HG02623 (cell line): Measurements from ENCODE around the gene APBB3.

Experiments used
- ATAC-seq: cut with Tn5 transposase; IDR thresholded peaks from one replicate; pipeline ENCODE4 v1.9.1; 2021; ENCODE audit warnings: moderate library complexity; ENCODE audit not compliant: unreplicated experiment

The APBB3 gene

DNA sequence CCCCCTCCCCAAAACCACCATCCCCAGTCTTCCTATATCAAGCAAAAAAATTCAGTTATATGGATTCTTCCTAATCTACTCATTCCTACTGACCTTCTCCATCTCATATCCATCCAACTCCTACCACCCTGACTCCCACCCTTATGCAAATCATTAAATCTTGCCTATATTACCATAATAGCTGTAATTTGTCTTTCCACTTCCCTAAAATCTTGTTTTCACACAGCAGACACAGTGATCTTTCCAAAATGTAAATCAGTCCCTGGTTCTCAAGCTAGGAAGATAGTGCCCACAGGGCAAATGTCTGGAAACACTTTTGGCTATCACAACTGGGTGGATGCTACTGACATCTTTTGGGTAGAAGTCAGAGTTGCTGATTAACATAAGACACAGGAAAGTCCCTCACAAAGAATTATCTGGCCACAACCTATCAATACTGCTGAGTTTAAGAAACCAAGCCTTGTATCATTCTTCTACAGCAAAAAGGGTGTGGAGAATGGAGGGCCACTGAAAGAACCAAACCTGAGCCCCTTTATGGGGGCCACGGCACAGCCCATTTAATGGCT lies 8.6 kb downstream of the APBB3 start:
- ATAC-seq: no peak

DNA sequence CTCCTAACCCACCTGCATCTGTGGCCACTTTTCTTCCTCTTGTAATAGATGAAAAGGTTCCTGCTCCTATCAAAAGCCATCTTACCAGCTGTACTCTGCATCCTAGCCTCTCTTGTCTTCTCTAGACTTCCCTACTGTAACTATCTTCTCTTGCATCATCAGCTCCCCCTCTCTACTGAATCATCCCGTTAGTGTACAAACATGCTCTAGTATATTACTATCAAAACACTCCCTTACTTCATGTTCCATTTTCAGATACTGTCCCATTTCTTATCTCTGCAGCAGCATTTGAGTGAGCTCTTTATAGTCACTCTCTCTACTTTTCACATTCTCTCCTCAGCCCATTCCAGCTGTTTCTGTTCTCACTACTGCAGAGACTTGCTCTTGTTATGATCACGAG lies 9.9 kb downstream of the APBB3 start:
- no peak for ATAC-seq

DNA sequence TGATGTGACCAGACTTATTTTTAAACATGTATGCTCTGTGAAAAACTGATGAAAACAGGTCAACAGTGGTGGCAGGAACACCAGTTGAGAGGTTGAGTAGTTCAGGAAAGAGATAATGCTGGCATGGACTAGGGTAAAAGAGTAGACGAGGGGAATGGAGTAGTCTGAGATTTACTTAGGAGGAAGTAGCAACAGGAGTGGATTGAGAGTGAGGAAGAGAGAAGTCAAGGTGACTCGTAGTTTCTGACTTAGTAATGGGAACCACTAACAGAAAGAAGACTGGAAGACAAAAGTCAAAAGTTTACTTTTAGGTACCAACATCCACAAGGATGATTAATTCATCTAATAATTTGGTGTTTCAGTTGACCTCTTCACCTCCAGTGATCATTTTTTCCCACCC lies 10.7 kb downstream of the APBB3 start:
- no peak for ATAC-seq

DNA sequence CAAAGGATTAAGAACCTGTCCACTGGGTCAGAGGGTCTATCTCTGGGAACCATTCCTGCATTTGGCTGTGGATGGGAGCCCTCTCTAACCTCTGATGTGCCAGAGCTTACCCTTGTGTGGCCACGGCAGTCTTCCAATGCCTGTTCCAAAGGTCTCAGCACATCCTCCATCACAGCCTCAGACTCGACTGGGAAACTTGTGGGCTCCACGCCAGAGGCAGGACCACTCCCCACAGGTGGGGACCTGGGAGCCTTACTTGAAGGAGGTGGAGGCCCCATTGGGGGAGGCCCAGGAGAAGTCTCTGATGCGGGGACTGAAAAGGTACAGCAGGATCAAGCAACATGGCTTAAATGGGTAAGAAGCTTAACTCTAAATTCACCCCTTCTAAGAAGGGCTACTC lies 12.5 kb downstream of the APBB3 start:
- ATAC-seq: no peak

DNA sequence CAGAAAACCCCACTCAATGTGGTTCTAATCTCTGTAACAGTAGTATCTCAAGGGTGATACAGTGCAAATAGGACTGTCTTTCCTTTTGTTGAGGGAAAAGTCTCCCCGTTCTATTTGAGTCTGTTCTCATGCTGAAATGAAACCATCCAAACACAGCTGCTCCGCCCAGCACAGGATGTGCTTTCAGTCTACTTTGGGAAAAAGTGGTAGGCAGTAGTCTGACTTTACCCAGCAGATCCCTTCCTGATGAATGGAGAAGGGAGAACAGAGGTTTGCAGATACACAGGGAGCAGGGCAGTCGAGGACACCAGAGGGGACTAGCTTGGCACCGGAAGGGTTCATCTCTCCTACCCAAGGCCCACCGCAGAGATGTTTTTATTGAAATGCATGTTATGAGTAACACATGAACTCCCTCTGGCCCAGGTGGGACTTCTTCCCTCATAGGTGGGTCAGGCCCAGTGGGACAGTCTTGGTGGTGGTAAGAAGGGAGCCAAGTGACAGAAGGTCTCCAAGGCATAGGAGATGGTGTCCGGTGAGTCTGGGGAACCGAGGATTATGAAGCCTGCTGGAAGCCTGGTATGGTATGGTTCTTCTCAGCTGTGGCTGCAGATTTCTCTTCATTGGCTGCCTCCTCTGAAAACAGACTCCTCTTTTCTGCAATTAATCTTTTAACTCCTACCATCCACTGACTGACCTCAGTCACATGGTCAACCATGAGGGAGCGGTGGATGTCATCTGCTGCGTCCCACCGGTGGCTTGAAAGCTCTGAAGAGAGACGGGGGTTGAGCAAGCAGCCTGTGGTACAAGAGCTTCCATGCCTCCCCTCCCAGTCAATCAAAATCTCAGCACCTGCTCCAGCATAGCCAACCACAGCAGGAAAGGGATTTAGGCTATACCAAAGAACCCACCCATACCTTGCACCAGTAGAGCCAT lies 14.0 kb downstream of the APBB3 start:
- no peak for ATAC-seq

DNA sequence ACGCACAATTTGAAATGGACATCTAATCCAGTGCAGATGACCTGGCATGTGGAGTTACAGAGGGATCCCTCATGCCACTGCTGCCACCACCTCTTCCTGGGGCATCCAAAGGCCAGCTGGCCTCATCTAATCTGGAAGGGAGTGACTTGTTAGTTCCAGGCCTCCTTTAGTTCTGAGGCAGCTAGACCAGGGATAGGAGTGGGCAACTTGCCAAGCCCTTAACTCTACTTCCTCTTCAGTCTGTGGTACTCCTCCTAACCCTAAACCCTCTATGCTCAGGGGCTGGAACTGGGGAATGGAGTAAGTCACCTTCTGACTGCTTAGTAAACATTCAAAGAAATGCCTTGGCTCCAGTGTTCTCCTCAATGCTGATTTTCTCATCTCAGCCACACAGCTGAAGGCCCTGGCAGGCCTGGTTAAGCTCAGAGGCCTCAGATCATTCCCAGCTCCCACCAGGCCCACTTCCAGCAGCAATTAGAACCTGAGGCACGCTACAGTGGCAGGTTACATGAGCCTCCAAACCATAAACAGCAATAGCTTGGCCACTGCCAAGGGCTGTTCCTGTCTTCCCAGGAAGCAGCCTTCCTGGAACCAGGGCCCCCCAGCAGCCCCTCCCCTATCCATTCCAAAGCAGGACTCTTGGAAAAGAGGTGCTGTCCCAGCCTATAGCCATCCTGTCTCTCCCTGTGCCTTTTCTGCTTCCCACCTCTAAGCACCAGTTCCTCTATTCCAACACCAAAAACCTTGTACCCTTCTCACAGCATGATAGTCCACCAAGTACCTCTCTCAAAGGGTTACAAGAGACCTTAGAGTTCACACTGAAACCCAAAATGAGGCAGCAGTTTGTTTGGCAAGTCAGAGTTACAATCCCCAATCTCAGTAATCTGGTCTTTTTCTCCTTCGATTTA lies 14.9 kb downstream of the APBB3 start:
- no peak for ATAC-seq

DNA sequence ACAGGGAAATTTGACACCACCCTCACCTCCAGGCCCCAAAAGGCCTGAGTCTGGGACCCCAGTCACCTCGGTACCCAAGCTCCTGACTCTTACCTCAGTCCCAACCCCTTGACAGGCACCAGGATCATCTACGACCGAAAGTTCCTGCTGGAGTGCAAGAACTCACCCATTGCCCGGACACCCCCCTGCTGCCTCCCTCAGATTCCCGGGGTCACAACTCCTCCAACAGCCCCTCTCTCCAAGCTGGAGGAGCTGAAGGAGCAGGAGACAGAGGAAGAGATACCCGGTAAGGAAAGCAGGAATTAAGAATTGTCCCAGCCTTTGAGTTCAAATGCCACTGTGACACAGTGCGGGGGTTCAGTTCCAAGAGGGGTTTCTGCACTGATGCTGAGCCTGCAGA lies 15.6 kb downstream of the APBB3 start:
- ATAC-seq: no peak

DNA sequence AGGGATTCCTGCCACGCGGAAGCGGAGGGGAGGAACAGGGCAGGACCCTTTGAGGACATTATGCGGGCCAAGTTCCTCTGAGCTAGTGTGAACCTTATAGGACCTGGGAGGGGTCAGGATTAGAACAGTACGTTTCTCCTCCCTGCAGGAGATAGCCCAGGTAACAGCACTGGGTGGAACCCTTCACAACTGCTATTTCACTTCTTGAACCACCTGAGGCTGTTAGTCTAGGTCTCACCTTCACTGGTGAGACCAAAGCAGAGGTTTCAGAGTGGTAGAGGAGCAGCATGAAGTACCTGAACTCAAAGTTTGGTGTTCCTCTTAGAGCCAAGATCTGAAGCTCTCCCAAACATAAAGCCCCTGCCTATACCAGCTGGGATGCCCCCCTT lies 16.1 kb downstream of the APBB3 start:
- no peak for ATAC-seq

DNA sequence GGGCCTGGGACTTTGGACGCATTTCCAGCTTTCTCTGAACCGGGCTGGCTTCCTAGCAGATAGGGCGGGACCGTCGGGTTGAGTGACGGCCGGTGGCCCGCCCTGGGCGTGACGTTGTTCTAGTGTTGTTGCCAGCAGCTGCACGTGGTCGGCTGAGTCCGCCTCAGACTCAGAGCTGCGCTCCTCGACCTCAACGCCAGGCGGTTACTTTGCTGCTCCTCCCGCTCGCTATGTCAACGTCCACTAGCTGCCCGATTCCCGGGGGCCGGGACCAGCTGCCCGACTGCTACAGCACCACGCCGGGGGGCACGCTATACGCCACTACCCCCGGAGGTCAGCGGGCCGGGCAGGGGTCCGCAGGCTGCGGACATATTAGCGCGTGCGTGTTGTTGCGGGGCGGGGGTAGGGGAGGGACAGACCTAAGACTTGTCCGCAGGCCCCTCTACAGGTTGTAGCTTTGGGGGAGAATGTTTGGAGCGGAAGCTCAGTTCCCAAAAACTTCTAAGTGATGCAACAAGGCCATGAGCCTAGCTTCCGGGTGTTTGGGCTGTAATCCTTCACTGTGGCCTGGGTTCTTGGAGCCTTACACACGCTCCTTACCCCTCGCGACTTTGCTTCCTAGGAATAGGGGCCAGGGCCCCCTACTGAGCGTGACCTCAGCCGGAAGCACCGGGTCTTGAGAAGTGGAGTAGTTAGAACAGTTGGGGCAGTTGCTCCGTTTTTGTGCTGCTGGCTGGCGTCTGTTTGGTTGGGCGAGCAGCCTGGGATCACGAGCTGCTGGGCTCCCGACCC lies 16.7 kb downstream of the APBB3 start, which contains the start of gene EIF4EBP3:
TSS of gene EIF4EBP3 (plus strand) at position 155 of the 792 bp plus-strand sequence. CDS start at position 231, 76 bp downstream.
- peak; percentile 99 for ATAC-seq

DNA sequence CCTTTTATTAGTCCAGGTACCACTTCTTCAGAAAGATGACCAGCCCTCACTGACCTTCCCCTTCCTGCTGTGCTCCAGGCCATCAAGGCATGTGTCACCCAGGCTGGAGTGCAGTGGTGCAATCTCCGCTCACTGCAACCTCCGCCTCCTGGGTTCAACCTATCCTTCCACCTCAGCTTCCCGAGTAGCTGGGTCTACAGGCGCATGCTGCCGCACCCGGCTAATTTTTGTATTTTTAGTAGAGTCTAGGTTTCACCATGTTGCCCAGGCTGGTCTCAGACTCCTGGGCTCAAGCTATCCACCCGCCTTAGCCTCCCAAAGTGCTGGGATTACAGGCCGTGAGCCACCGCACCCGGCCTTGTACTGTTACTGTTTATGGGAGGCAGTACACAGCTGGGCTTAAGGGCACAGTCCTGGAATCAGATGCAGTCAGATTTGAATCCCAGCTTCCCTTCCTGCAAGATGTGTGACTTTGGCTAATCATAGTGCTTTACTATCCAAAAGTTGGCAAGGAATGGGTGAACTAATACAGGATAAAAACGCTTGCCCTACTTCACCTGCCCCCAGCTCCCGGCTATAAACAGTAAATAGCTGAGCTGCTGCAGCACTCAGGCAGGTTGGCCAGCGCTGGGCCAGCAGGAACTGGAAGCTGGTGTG lies 17.4 kb downstream of the APBB3 start:
- no peak for ATAC-seq

DNA sequence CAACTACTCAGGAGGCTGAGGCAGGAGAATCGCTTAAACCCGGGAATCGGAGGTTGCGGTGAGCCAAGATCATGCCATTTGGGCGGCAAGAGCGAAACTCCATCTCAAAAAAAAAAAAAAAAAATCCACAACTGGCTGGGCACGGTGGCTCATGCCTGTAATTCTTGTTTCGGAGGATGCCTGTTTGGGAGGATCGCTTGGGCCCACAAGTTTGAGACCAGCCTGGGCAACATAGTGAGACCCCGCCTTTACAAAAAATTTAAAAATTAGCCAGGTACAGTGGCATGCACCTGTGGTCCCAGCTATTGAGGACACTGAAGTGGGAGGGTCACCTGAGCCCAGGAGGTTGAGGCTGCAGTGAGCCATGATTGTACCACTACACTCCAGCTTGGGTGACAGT lies 18.8 kb downstream of the APBB3 start:
- no peak for ATAC-seq

DNA sequence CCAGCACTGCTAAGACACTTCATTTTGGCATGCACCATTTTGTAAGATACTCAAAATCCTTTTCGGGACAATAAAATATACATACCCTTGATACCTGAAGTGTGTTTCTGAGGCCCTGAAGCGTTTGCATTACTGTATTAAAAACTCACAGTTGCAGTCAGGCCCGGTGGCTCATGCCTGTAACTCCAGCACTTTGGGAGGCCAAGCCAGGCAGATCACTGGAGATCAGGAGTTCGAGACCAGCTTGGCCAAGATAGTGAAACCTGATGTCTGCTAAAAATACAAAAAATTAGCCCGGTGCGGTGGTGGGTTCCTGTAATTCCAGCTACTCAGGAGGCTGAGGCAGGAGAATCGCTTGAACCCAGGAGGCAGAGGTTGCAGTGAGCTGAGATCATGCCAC lies 19.4 kb downstream of the APBB3 start:
- no peak for ATAC-seq

DNA sequence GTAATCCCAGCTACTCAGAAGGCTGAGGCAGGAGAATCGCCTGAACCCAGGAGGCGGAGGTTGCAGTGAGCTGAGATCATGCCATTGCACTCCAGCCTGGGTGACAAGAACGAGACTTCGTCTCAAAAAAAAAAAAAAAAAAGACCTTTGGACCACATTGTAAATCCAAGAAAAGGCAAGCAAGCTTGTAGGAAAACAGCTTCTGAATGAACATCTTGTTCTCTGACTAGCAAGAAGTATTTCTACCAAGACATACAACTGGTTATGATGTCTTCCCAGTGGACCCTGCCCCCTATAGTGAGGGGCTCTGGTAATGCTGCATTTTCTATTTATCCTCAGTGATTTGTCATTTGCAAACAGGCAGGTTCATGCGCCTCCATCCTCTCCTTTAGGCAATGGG lies 21.4 kb downstream of the APBB3 start:
- no peak for ATAC-seq

DNA sequence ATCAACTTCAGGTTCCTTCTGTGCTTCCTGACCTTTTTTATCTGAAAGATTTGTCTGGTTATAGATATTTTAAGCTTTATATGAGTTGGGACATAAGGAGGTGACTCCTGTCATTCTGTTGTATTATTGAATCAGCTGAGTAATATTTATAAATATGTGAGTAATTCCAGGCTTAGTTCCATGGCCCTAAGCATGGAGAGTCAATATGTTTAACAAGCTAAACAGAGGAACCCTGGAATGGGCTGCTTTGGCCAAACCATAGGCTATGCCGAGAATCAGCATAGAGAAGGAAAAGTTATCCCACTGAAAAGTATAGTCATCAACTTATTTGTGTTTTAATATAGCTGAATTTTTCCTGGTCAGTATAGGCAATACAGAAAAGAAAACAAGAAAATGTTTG lies 24.2 kb downstream of the APBB3 start:
- no peak for ATAC-seq

DNA sequence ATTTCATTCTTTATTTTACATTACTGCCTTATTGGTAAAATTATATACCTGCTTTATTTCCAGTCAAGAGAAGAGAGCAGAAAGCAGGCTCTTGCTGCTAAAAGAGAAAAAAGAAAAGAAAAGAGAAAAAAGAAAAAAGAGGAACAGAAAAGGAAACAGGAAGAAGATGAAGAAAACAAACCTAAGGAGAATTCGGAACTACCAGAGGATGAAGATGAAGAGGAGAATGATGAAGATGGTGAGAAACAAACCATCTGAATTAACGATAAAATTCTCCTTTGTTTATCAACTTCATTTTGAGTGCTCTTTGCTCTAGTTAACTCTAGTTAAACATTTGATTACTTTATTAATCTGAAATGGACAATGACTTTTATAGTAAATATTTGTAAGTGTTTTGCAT lies 40.4 kb downstream of the APBB3 start:
- ATAC-seq: no peak

DNA sequence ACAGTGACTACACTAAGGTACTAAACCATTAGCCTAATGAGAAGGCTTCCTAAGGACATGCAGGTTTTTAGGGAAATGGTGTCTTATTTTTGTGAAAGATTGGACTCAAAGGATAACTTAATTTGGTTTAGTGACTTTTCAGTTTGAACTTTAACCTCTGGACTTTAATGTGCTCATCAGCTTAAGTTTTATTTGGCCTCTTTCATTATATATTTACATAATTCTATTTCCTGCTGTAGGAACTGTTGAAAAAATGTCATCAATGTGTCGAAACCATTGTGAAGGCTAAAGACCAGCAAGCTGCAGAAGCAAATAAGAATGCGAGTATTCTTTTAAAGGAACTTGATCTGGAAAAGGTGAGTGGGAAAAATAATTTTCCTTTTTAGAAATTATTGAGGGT lies 51.3 kb downstream of the APBB3 start:
- ATAC-seq: no peak

DNA sequence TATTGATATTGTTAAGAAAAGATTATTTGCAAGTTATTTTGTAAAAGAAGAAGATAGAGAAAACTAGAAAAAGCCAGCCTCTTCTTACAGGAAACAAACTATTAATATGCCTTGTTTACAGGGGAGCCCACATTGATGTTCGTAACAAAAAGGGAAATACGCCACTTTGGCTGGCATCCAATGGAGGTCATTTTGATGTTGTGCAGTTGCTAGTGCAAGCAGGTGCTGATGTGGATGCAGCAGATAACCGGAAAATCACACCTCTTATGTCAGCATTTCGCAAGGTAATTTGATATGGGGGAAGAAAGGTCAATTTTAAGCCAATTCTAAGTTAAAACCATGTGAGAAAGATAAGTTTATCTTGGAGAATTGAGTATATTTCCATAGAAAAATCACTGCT lies 54.5 kb downstream of the APBB3 start:
- no peak for ATAC-seq
